Liver (tissue), 9 donors: ENCODE data around the gene PEX11A. TPM values are rescaled to one million over a fixed set of nuclear protein-coding genes. Genes with fewer than 3 reads are reported as not detected.

ENCODE experiments used
- DNase-seq: peaks from one replicate; pipeline ENCODE4 v3.0.0-alpha.2; 2017; ENCODE audit warnings: low spot score
- H3K27ac ChIP-seq, 2 donors: one replicate each; pipeline ENCODE4 v1.7.0; 2013; ENCODE audit warnings: inconsistent platforms in 2 of 2, low read length in 2 of 2, control low read depth in 1 of 2, low read depth in 1 of 2, mild to moderate bottlenecking in 1 of 2
- H3K27me3 ChIP-seq, 4 donors: one replicate each; pipeline versions ENCODE4 v1.6.1 to v1.7.0; 2013; ENCODE audit warnings: low read length in 3 of 4, inconsistent platforms in 1 of 4, mild to moderate bottlenecking in 1 of 4, moderate library complexity in 1 of 4; ENCODE audit not compliant: control insufficient read depth in 4 of 4, insufficient read depth in 4 of 4
- H3K36me3 ChIP-seq, 4 donors: one replicate each; pipeline versions ENCODE4 v1.6.1 to v1.7.0; 2013; ENCODE audit warnings: low read length in 3 of 4, mild to moderate bottlenecking in 3 of 4, low read depth in 1 of 4, moderate library complexity in 1 of 4; ENCODE audit not compliant: control insufficient read depth in 4 of 4, insufficient read depth in 3 of 4
- H3K4me1 ChIP-seq, 4 donors: one replicate each; pipeline versions ENCODE4 v1.6.1 to v1.7.0; 2013; ENCODE audit warnings: low read length in 3 of 4, mild to moderate bottlenecking in 3 of 4, moderate library complexity in 1 of 4; ENCODE audit not compliant: control insufficient read depth in 4 of 4, insufficient read depth in 4 of 4
- H3K4me3 ChIP-seq, 3 donors: one replicate each; pipeline versions ENCODE4 v1.6.1 to v1.7.0; 2013; ENCODE audit warnings: low read length in 3 of 3, control low read depth in 1 of 3, low read depth in 1 of 3, mild to moderate bottlenecking in 1 of 3
- H3K9ac ChIP-seq, 2 donors: one replicate each; pipeline ENCODE4 v1.7.0; 2013; ENCODE audit warnings: low read length in 2 of 2, mild to moderate bottlenecking in 2 of 2, moderate library complexity in 2 of 2, control low read depth in 1 of 2, low read depth in 1 of 2
- H3K9me3 ChIP-seq, 4 donors: one replicate each; pipeline versions ENCODE4 v1.6.1 to v1.7.0; 2013; ENCODE audit warnings: low read length in 3 of 4; ENCODE audit not compliant: control insufficient read depth in 4 of 4
- ATF3 ChIP-seq: IDR thresholded peaks from 2 replicates; pipeline ENCODE4 v1.6.1; 2016; ENCODE audit warnings: antibody characterized with exemption
- CTCF ChIP-seq: fragments of 150-350 bp; IDR thresholded peaks from 2 replicates; pipeline ENCODE4 v1.5.1; 2017; ENCODE audit warnings: improper control_type of control experiment, low read depth, low read length; ENCODE audit not compliant: missing input control
- EGR1 ChIP-seq, 2 donors: IDR thresholded peaks; 2 replicates each; pipeline ENCODE4 v1.6.1; 2016 to 2018; ENCODE audit warnings: antibody characterized with exemption in 2 of 2, low read depth in 2 of 2
- FOXA1 ChIP-seq: IDR thresholded peaks from 2 replicates; pipeline ENCODE4 v1.6.1; 2016; ENCODE audit warnings: antibody characterized with exemption
- FOXA2 ChIP-seq: IDR thresholded peaks from 2 replicates; pipeline ENCODE4 v1.6.1; 2016; ENCODE audit warnings: antibody characterized with exemption
- GABPA ChIP-seq, 2 donors: IDR thresholded peaks in 1 of 2; conservative IDR thresholded peaks in 1 of 2; 2 replicates each; pipeline ENCODE4 v1.6.1; 2016; ENCODE audit warnings: antibody characterized with exemption in 2 of 2, mild to moderate bottlenecking in 1 of 2, moderate library complexity in 1 of 2
- HNF4A ChIP-seq, 2 donors: conservative IDR thresholded peaks; 2 replicates each; pipeline ENCODE4 v1.6.1; 2016; ENCODE audit warnings: antibody characterized with exemption in 2 of 2, mild to moderate bottlenecking in 2 of 2
- HNF4G ChIP-seq: IDR thresholded peaks from 2 replicates; pipeline ENCODE4 v1.6.1; 2016; ENCODE audit warnings: antibody characterized with exemption
- JUND ChIP-seq, 2 donors: IDR thresholded peaks; 2 replicates each; pipeline ENCODE4 v1.6.1; 2016; ENCODE audit warnings: antibody characterized with exemption in 2 of 2
- MAX ChIP-seq: IDR thresholded peaks from 2 replicates; pipeline ENCODE4 v1.6.1; 2016; ENCODE audit warnings: antibody characterized with exemption
- NR2F2 ChIP-seq: IDR thresholded peaks from 2 replicates; pipeline ENCODE4 v1.6.1; 2016; ENCODE audit warnings: antibody characterized with exemption
- RAD21 ChIP-seq, 2 donors: IDR thresholded peaks; 2 replicates each; pipeline ENCODE4 v1.6.1; 2016; ENCODE audit warnings: antibody characterized with exemption in 2 of 2, mild to moderate bottlenecking in 2 of 2
- REST ChIP-seq: IDR thresholded peaks from 2 replicates; pipeline ENCODE4 v1.6.1; 2016; ENCODE audit warnings: antibody characterized with exemption, mild to moderate bottlenecking
- RXRA ChIP-seq, 2 donors: IDR thresholded peaks; 2 replicates each; pipeline ENCODE4 v1.6.1; 2017 to 2018; ENCODE audit warnings: antibody characterized with exemption in 2 of 2, mild to moderate bottlenecking in 1 of 2
- SP1 ChIP-seq: IDR thresholded peaks from 2 replicates; pipeline ENCODE4 v1.6.1; 2018; ENCODE audit warnings: antibody characterized with exemption, mild to moderate bottlenecking
- TAF1 ChIP-seq: conservative IDR thresholded peaks from 2 replicates; pipeline ENCODE4 v1.6.1; 2016; ENCODE audit warnings: antibody characterized with exemption, mild to moderate bottlenecking
- YY1 ChIP-seq: IDR thresholded peaks from 2 replicates; pipeline ENCODE4 v1.6.1; 2016; ENCODE audit warnings: antibody characterized with exemption, mild to moderate bottlenecking
- ZBTB33 ChIP-seq: IDR thresholded peaks from 2 replicates; pipeline ENCODE4 v1.6.1; 2016; ENCODE audit warnings: antibody characterized with exemption
- WGBS: extraction: QIAGEN DNeasy Blood & Tissue Kit; methylation state at CpG from one replicate; pipeline ENCODE4 v1.1.7; 2013; 5-methylcytosine and 5-hydroxymethylcytosine counted together
- polyA plus RNA-seq, 2 donors: library from polyadenylated mRNA; stranded (reverse) in 1 of 2; unstranded in 1 of 2; fragments of 200-250 nt in 1 of 2; fragments of >200 nt in 1 of 2; fragmentation: Nextera tagmentation in 1 of 2; extraction: Ambion mirVana in 1 of 2; gene quantifications; one replicate each; pipeline versions ENCODE4 v1.2.1 to v1.2.3, GENCODE V29; 2013 to 2015
- total RNA-seq, 2 donors: library from RNA; depleted of rRNA; stranded (reverse); fragments of >200 nt; gene quantifications; one replicate each; pipeline ENCODE4 v1.2.3, GENCODE V29; 2014
- donor health status: healthy.
- donor health status: healthy.
- donor health status: healthy.
- donor health status: healthy.
- donor health status: healthy.

PEX11A gene
- total and polyA plus RNA-seq, 4 donors: 6.6 to 47.9 (median 24.3) TPM

GRCh38 chr15:89740137-89740536 lies 49.6 kb upstream of the PEX11A start:
- WGBS: 7% methylated on average over 8 of the region's 8 CpGs
- H3K4me3 ChIP-seq: no peak overlapping the region

GRCh38 chr15:89735773-89736172 lies 45.2 kb upstream of the PEX11A start:
- DNase-seq: no peak
- H3K27ac ChIP-seq: no peak overlapping the region
- H3K9me3 ChIP-seq: no peaks in the 10 kb centered on the region
- H3K9ac ChIP-seq: no peak overlapping the region
- no peak overlapping the region for H3K4me3 ChIP-seq
- WGBS: 71% methylated on average over 4 of the region's 4 CpGs
- TF ChIP-seq CTCF: no peak
- no peak for TF ChIP-seq JUND (IDR thresholded peaks at IDR 0.05)
- no peak for TF ChIP-seq MAX
- TF ChIP-seq EGR1 (IDR thresholded peaks at IDR 0.05; ENCODE audit: low read depth in 2 of 2): no peak
- no peak for TF ChIP-seq REST
- TF ChIP-seq HNF4A (conservative IDR thresholded peaks at IDR 0.05): no peak
- TF ChIP-seq SP1: no peak
- no peak for TF ChIP-seq ATF3
- TF ChIP-seq FOXA1: no peak
- no peak for TF ChIP-seq TAF1
- no peak for TF ChIP-seq RAD21 (IDR thresholded peaks at IDR 0.05)
- no peak for TF ChIP-seq FOXA2
- TF ChIP-seq GABPA (IDR thresholded peaks at IDR 0.05 in 1 of 2, conservative IDR thresholded peaks at IDR 0.05 in 1 of 2): no peak
- TF ChIP-seq HNF4G: no peak
- no peak for TF ChIP-seq RXRA (IDR thresholded peaks at IDR 0.05)
- no peak for TF ChIP-seq ZBTB33
- TF ChIP-seq NR2F2: no peak
- no peak for TF ChIP-seq YY1
- no peaks in the 10 kb centered on the region for H3K27me3 ChIP-seq
- H3K36me3 ChIP-seq: no peaks in the 10 kb centered on the region
- peaks cover 0 to 3% (median 0%) of the 10 kb centered on the region in 4 donors for H3K4me1 ChIP-seq

More at GRCh38 chr15:89740137-89740536, 49.6 kb upstream of the PEX11A start:
- Histone ChIP-seq H3K9me3 (no peaks in the 10 kb centered on the region), H3K27me3 (no peaks in the 10 kb centered on the region), H3K27ac (no peak overlapping the region), H3K36me3 (no peaks in the 10 kb centered on the region), H3K4me1 (peaks cover 0 to 3% (median 0%) of the 10 kb centered on the region in 4 donors), H3K9ac (no peak overlapping the region)
- peak; percentile 56 for DNase-seq
- TF ChIP-seq TAF1: no peak
- peak; percentile 93 to 96 for TF ChIP-seq RAD21 (IDR thresholded peaks at IDR 0.05)
- peak; percentile 98 for TF ChIP-seq CTCF
